Suprapubic skin (tissue), 4 donors: ENCODE measurements around the gene PAX7. TPM values are rescaled to one million over a fixed set of nuclear protein-coding genes. Genes with fewer than 3 reads are reported as not detected.
A peak's percentile ranks its signal among the peaks of the same experiment; 100 is the strongest.

Experiments
- DNase-seq, 2 donors: peaks; one replicate each; pipeline ENCODE4 v3.0.0-alpha.2; 2019; ENCODE audit warnings: low spot score in 2 of 2
- H3K27ac ChIP-seq: fragments of 200-600 bp; sonication (generic); one replicate; pipeline ENCODE4 v1.5.1; 2019
- H3K27me3 ChIP-seq: fragments of 200-600 bp; sonication (generic); one replicate; pipeline ENCODE4 v1.5.1; 2019
- H3K36me3 ChIP-seq: fragments of 200-600 bp; sonication (generic); one replicate; pipeline ENCODE4 v1.5.1; 2019
- H3K4me1 ChIP-seq: fragments of 200-600 bp; sonication (generic); one replicate; pipeline ENCODE4 v1.5.1; 2019
- H3K4me3 ChIP-seq: fragments of 200-600 bp; sonication (generic); one replicate; pipeline ENCODE4 v1.5.1; 2019; ENCODE audit warnings: mild to moderate bottlenecking
- H3K9me3 ChIP-seq: fragments of 200-600 bp; sonication (generic); one replicate; pipeline ENCODE4 v1.5.1; 2019
- EP300 ChIP-seq: sonication (generic); formaldehyde crosslinking; IDR thresholded peaks from one replicate; pipeline ENCODE4 v1.6.1; 2017; ENCODE audit warnings: antibody characterized with exemption
- POLR2A ChIP-seq, 2 donors: fragments of 450-650 bp; IDR thresholded peaks; one replicate each; pipeline ENCODE4 v1.6.1; 2017; ENCODE audit warnings: antibody characterized with exemption in 2 of 2, mild to moderate bottlenecking in 2 of 2, moderate library complexity in 2 of 2
- POLR2AphosphoS5 ChIP-seq, 3 donors: sonication (generic); formaldehyde crosslinking; IDR thresholded peaks; one replicate each; pipeline ENCODE4 v1.6.1; 2017; ENCODE audit warnings: antibody characterized with exemption in 3 of 3
- WGBS: methylation state at CpG from one replicate; pipeline ENCODE4 v1.1.5; 2018; 5-methylcytosine and 5-hydroxymethylcytosine counted together
- total RNA-seq, 4 donors: library from RNA; depleted of rRNA; stranded (reverse); fragments of >200 nt; gene quantifications; one replicate each; pipeline ENCODE4 v1.1.0, GENCODE V29; 2016
- TF ChIP-seq, protein P1 (sequence below), 2 donors: fragments of 200-600 bp in 1 of 2; fragments of 450-650 bp in 1 of 2; sonication (generic) in 1 of 2; IDR thresholded peaks; one replicate each; pipeline ENCODE4 v1.5.1; 2016 to 2019; ENCODE audit warnings: antibody characterized with exemption in 2 of 2, mild to moderate bottlenecking in 1 of 2, moderate library complexity in 1 of 2

Gene PAX7
- total RNA-seq, 4 donors from 2014 or later = 0.08 TPM; not detected in 3

DNA sequence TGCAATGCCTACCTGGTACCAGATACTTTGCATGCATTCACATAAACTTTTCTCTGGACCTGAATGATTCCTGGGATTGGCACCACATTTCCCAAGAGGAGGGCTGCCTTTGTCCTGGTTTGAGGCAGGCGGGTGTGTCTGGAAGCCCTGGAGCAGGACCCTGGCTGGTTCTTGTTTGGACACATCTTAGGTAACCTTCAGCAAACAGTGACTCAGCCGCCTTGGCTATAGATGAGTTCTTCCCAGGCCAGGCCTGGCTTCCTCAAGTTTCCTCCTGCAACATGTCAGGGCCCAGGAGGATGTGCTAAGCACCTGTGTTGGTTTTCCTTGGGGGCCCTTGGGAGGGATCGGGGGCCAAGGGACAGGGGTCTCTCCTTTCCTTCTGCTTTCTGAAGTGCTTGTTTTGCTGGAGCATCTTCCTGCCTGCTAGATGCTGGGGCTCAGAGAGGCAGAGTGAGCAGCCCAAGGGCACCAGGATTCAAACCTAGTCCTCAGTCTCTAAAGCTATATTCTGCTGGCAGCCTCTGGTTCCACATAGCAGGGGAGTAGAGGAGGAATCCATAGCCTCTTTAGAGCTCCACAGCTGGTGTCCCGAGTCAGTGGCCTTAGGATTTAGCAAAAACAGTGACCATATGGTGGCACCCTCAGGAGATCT, 38.2 kb downstream of the PAX7 start:
- Histone ChIP-seq H3K4me3 (no peak overlapping the region), H3K9me3 (no peaks in the 10 kb centered on the region), H3K27ac (peak overlapping the region; percentile 78), H3K36me3 (no peaks in the 10 kb centered on the region), H3K4me1 (peaks cover 41% of the 10 kb centered on the region), H3K27me3 (peaks cover 10% of the 10 kb centered on the region)
- no peak for TF ChIP-seq POLR2A (IDR thresholded peaks at IDR 0.05)
- TF ChIP-seq, protein P1, sequence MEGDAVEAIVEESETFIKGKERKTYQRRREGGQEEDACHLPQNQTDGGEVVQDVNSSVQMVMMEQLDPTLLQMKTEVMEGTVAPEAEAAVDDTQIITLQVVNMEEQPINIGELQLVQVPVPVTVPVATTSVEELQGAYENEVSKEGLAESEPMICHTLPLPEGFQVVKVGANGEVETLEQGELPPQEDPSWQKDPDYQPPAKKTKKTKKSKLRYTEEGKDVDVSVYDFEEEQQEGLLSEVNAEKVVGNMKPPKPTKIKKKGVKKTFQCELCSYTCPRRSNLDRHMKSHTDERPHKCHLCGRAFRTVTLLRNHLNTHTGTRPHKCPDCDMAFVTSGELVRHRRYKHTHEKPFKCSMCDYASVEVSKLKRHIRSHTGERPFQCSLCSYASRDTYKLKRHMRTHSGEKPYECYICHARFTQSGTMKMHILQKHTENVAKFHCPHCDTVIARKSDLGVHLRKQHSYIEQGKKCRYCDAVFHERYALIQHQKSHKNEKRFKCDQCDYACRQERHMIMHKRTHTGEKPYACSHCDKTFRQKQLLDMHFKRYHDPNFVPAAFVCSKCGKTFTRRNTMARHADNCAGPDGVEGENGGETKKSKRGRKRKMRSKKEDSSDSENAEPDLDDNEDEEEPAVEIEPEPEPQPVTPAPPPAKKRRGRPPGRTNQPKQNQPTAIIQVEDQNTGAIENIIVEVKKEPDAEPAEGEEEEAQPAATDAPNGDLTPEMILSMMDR (IDR thresholded peaks at IDR 0.05) = no peak
- no peak for TF ChIP-seq POLR2AphosphoS5 (IDR thresholded peaks at IDR 0.05)
- TF ChIP-seq EP300 = no peak
- 48% methylated on average over 2 of the region's 4 CpGs for WGBS
- DNase-seq = no peak

DNA sequence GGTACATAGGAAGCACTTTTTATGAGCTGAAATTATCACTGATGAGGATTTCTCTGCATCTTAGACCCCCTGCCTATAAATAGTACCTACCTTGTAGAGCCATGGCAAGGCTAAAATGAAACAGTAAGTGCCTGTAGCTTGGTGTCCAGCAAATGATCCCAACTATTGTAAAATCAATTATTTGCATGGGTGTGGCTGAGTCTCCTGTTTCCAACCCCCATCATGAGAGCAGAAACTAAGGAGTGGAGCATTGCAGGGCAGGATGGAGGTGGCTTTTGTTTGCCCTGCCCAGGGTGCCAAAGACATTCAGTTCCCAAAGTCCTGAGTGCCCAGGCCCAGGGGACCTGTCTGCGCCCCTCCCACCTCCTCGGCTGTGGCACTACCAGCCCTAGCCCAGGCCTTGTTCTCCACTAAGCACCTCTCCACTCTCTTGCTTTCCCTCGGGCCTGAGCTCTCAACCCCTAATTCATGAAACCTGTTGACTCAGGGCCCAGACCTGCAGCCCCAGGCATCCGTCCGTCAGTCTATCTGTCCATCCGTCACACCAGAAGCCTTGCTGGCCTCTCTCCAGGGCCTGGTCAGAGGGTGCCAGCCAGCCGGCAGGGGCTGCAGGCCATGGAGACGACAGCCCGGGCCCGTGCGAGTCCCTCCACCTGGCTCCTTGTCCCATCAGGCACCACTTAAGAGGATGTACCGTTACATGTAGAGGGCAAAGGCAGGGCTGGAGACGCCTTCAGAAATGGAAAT, 39.6 kb downstream of the PAX7 start:
- WGBS = 54% methylated on average over 10 of the region's 13 CpGs
- H3K4me1 ChIP-seq = peaks cover 41% of the 10 kb centered on the region
- H3K9me3 ChIP-seq = no peaks in the 10 kb centered on the region
- no peak overlapping the region for H3K27ac ChIP-seq
- peaks cover 15% of the 10 kb centered on the region for H3K27me3 ChIP-seq
- H3K4me3 ChIP-seq = no peak overlapping the region
- H3K36me3 ChIP-seq = no peaks in the 10 kb centered on the region
- TF ChIP-seq, protein P1 (IDR thresholded peaks at IDR 0.05) = no peak
- TF ChIP-seq EP300 (no peak), POLR2A (IDR thresholded peaks at IDR 0.05) (no peak), POLR2AphosphoS5 (IDR thresholded peaks at IDR 0.05) (no peak)
- DNase-seq = no peak

DNA sequence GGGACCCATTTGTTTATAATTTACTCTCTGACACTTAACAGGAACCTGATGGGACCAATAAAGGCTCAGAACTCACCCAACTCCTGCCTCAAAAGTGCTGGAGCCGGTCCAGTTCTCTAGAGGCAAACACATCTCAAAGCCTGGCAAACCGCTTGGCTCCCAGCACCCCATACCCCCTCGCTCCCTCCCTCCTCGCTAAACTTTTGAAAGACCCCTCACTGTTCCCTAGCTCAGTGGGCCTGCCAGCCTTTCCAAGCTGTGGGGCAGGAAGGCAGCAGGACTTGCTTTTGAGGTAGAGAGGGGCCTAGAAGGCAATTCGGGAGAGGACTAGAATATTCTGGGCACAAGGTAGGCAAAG, 40.2 kb downstream of the PAX7 start:
- H3K4me1 ChIP-seq = peaks cover 41% of the 10 kb centered on the region

DNA sequence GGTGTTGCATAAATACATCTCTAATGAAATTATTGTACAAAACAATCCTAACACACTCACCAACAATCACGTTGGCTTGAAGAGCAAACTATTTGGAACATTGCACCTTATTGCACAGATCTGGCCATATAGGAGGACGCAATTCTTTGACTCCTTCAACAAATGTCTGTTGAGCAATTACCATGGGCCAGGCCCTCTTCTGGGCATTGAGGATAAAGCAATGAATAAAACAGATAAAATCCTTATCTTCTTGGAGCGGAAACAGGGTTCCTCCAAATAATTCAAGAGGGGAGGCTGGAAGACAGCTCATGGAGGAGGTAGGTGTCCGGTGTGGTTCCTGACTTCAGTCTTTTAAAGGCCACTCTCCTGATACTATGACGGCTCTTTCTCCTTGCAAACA, 43.3 kb downstream of the PAX7 start:
- no peak overlapping the region for H3K4me3 ChIP-seq
- H3K9me3 ChIP-seq = no peaks in the 10 kb centered on the region
- no peak for DNase-seq
- TF ChIP-seq, protein P1 (IDR thresholded peaks at IDR 0.05) = no peak
- TF ChIP-seq POLR2AphosphoS5 (IDR thresholded peaks at IDR 0.05) = no peak
- TF ChIP-seq EP300 = no peak
- no peak for TF ChIP-seq POLR2A (IDR thresholded peaks at IDR 0.05)
- no peak overlapping the region for H3K27ac ChIP-seq
- 64% methylated on average over 5 of the region's 5 CpGs for WGBS
- no peaks in the 10 kb centered on the region for H3K36me3 ChIP-seq
- H3K27me3 ChIP-seq = peaks cover 41% of the 10 kb centered on the region
- H3K4me1 ChIP-seq = peaks cover 24% of the 10 kb centered on the region

More for the DNA sequence above, 40.2 kb downstream of the PAX7 start:
- Histone ChIP-seq H3K36me3 (no peaks in the 10 kb centered on the region), H3K9me3 (no peaks in the 10 kb centered on the region), H3K27ac (no peak overlapping the region), H3K27me3 (peaks cover 20% of the 10 kb centered on the region), H3K4me3 (no peak overlapping the region)
- 64% methylated on average over 5 of the region's 5 CpGs for WGBS
- DNase-seq = no peak
- TF ChIP-seq POLR2AphosphoS5 (IDR thresholded peaks at IDR 0.05) (no peak), POLR2A (IDR thresholded peaks at IDR 0.05) (no peak), EP300 (no peak)
- TF ChIP-seq, protein P1 (IDR thresholded peaks at IDR 0.05) = no peak

DNA sequence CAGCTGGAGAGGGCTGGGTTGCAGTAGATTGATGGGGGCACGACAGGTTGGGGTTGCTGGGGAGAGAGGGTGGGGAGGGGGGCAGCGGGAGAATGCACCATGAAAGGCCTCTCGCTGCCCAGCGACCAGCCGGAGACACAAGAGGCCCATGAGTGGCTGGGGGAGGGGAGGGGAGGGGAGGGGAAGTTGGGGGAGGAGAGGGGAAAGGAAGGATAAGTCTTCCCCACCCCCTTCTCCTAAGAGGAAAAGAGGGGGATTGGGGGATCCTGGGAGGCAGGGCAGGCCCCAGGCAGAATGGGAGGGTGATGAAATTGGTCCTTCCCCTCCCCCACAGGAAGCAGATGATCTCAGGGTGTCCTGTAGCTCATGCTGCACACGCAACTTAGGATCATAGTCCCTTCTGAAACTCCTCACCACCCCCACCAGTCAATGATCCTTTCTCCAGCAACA, 45.7 kb downstream of the PAX7 start:
- no peaks in the 10 kb centered on the region for H3K36me3 ChIP-seq
- 40% methylated on average over 6 of the region's 6 CpGs for WGBS
- TF ChIP-seq POLR2A (IDR thresholded peaks at IDR 0.05) (no peak), POLR2AphosphoS5 (IDR thresholded peaks at IDR 0.05) (no peak), EP300 (no peak)
- TF ChIP-seq, protein P1 (IDR thresholded peaks at IDR 0.05) = no peak
- peaks cover 46% of the 10 kb centered on the region for H3K27me3 ChIP-seq
- H3K27ac ChIP-seq = no peak overlapping the region
- no peaks in the 10 kb centered on the region for H3K9me3 ChIP-seq
- peaks cover under 1% of the 10 kb centered on the region for H3K4me1 ChIP-seq
- H3K4me3 ChIP-seq = no peak overlapping the region
- DNase-seq = no peak
